GM08714 (cell line): Measurements from ENCODE around the gene TRIM72.
"Not testable (repeated sequence)": the region's sequence is repeated elsewhere in the genome, so short reads cannot be mapped to it uniquely, and the experiment has no call there.

ENCODE experiments used
- H3K4me3 ChIP-seq: fragments of 200-500 bp; sonication (Bioruptor generic); 2 replicates; pipeline ENCODE4 v1.5.1; 2014; ENCODE audit warnings: mild to moderate bottlenecking, low read length, inconsistent platforms
- ZNF274 ChIP-seq: IDR thresholded peaks from 2 replicates; pipeline ENCODE4 v1.6.1; 2012; ENCODE audit warnings: mild to moderate bottlenecking, low read depth, low read length

Gene TRIM72

GRCh38 chr16:31186930-31187807, 26.8 kb upstream of the TRIM72 start:
- no peak overlapping the region for H3K4me3 ChIP-seq
- TF ChIP-seq ZNF274: no peak

- H3K4me3 ChIP-seq: no peak overlapping the region
- no peak for TF ChIP-seq ZNF274
Measured at GRCh38 chr16:31187808-31188189, 26.1 kb upstream of the TRIM72 start.

DNA sequence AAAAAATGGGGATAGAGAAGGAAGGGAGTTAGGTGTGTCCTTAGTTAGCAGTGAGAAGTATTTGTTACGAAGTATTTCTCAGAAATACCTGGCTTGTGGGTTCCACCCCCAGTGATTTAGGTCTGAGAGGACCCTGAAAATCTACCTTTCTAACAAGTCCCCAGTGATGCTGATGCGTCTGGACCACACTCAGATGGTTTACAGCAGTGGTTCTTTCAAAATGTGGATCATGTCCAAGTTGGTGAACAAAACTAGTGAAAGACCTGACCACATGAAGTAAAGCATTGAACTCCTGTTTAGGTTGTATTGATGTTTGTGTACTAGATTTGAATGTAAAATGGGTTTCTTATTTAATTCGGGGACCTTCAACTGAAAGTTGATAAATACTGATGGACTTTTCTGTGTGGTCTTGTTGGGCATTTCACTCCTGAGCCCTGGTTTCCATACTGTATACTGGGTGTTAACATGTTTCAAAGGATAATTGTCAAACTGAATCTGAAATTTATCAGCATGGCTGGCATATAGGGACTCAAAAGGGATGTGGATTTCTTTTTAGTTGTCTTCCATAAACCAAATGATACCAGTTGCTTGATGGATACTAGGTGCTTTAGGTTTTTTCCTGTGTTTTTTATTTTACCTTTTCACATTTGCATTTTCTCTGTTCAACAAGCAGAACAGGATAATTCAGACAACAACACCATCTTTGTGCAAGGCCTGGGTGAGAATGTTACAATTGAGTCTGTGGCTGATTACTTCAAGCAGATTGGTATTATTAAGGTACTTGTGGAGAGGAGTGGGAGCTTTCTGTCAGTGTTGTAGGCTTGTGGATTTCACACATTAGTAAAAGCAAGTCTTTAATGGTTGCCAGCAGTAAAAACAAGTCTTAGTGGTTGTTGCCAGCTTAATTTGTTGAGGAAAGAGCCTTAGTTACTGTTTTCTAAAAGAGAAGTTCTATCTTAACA, 25.2 kb upstream of the TRIM72 start:
- no peak for TF ChIP-seq ZNF274
- no peak overlapping the region for H3K4me3 ChIP-seq

DNA sequence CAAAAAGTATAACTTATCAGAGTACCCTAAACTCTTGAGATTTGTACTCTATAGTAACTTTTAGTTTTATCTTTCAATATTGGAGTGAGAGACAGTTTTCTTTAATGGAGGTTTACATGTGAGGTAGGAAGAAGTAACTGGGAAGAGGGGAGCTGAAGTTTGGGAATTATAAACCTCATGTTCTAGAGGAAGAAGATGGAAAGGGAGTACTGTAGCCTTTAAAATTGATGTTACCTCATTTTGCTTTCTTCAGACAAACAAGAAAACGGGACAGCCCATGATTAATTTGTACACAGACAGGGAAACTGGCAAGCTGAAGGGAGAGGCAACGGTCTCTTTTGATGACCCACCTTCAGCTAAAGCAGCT, 24.5 kb upstream of the TRIM72 start:
- no peak for TF ChIP-seq ZNF274
- no peak overlapping the region for H3K4me3 ChIP-seq

- TF ChIP-seq ZNF274: no peak
- no peak overlapping the region for H3K4me3 ChIP-seq
Measured at GRCh38 chr16:31190061-31190460, 23.9 kb upstream of the TRIM72 start.

- TF ChIP-seq ZNF274: no peak
- H3K4me3 ChIP-seq: no peak overlapping the region
Measured at GRCh38 chr16:31190818-31191444, 23.0 kb upstream of the TRIM72 start.

GRCh38 chr16:31191697-31192428, 22.1 kb upstream of the TRIM72 start:
- TF ChIP-seq ZNF274: no peak
- H3K4me3 ChIP-seq: no peak overlapping the region

- H3K4me3 ChIP-seq: no peak overlapping the region
- TF ChIP-seq ZNF274: no peak
Measured at GRCh38 chr16:31192856-31193642, 20.9 kb upstream of the TRIM72 start.

DNA sequence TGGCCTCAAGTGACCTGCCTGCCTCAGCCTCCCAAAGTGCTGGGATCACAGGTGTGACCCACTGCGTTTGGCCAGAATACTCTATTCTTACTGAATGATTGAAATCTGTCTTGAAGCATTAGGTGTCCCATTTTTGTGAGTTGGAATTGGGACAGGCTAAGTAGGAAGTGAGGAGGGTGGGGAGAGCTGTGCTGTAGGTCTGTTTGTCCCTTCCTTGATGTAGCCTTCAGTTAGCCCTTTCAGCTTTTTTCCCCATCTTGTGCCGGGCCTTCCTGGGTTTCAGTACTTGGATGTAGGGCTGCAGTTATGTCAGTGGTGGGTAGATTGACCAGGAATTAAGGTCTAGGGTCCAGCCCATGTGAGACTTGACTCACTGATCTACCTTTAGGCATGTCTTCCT, 20.0 kb upstream of the TRIM72 start:
- no peak overlapping the region for H3K4me3 ChIP-seq
- TF ChIP-seq ZNF274: no peak

GRCh38 chr16:31194898-31195297, 19.0 kb upstream of the TRIM72 start:
- H3K4me3 ChIP-seq: no peak overlapping the region
- no peak for TF ChIP-seq ZNF274

GRCh38 chr16:31195861-31196260, 18.1 kb upstream of the TRIM72 start:
- not testable (repeated sequence) for H3K4me3 ChIP-seq

GRCh38 chr16:31196324-31197088, 17.4 kb upstream of the TRIM72 start:
- H3K4me3 ChIP-seq: no peak overlapping the region
- no peak for TF ChIP-seq ZNF274
